HCT116 (cell line): Measurements from ENCODE around the gene MUC20. TPM values are rescaled to one million over a fixed set of nuclear protein-coding genes. Genes with fewer than 3 reads are reported as not detected.

Experiments
- ATAC-seq: fragments of 200-7000 bp; cut with Tn5 transposase; 2 replicates; pipeline ENCODE4 v1.9.1; 2020; ENCODE audit warnings: mild to moderate bottlenecking, moderate library complexity
- BruUV-seq: library from RNA; stranded (reverse); fragments of 400-500 nt; replicated peaks from 2 replicates; lab custom pipeline; 2021; lab: Mats Ljungman, UMichigan
- CTCF ChIA-PET: fragments of 300-600 bp; sonication (Branson Sonifier 250); formaldehyde crosslinking; loops from one replicate; lab custom pipeline; 2021; ENCODE audit warnings: antibody characterized with exemption; lab: Charles Lee
- POLR2A ChIA-PET: fragments of 300-600, 350-600 bp; sonication (Branson Sonifier 250); formaldehyde crosslinking; loops from one replicate; lab custom pipeline; 2021; ENCODE audit warnings: antibody characterized with exemption; lab: Charles Lee
- RAD21 ChIA-PET, 2 experiments: fragments of 300-600 bp; sonication (Branson Sonifier 250); formaldehyde crosslinking; loops; one replicate each; lab custom pipeline; 2023; ENCODE audit warnings: low total read pairs in 2 of 2; ENCODE audit not compliant: uncharacterized antibody in 2 of 2, unreplicated experiment in 2 of 2, low non-redundant PET in 1 of 2; lab: Charles Lee
- DNase-seq: peaks from one replicate; pipeline ENCODE4 v3.0.0-alpha.2; 2010; ENCODE audit warnings: low read depth, low spot score
- H2AFZ ChIP-seq: fragments of 200-600 bp; shearing (Covaris generic), sonication (generic); 2 replicates; pipeline ENCODE4 v1.6.1; 2017; ENCODE audit warnings: low read depth, mixed run types, mixed read lengths, antibody characterized with exemption, low read length; ENCODE audit not compliant: poor library complexity, severe bottlenecking
- H3K27ac ChIP-seq: 2 replicates; pipeline ENCODE4 v1.5.1; 2012; ENCODE audit warnings: low read depth, low read length
- H3K27me3 ChIP-seq: fragments of 200-600 bp; sonication (generic); 2 replicates; pipeline ENCODE4 v1.6.1; 2016; ENCODE audit warnings: mixed run types, low read length, mixed read lengths; ENCODE audit not compliant: insufficient read depth
- H3K36me3 ChIP-seq, 2 experiments: fragments of 200-500 bp in 1 of 2; fragments of 200-600 bp in 1 of 2; sonication (Bioruptor generic) in 1 of 2; sonication (generic) in 1 of 2; 2 replicates each; pipeline versions ENCODE4 v1.5.1 to v1.6.1; 2014 to 2016; ENCODE audit warnings: low read length in 2 of 2, inconsistent platforms in 1 of 2, mixed read lengths in 1 of 2, mixed run types in 1 of 2; ENCODE audit not compliant: insufficient read depth in 2 of 2, control insufficient read depth in 1 of 2
- H3K4me1 ChIP-seq, 2 experiments: fragments of 200-600 bp in 1 of 2; sonication (generic) in 1 of 2; 2 replicates each; pipeline versions ENCODE4 v1.5.1 to v1.6.1; 2012 to 2017; ENCODE audit warnings: low read length in 2 of 2, inconsistent platforms in 1 of 2, mild to moderate bottlenecking in 1 of 2, mixed read lengths in 1 of 2, mixed run types in 1 of 2, moderate library complexity in 1 of 2; ENCODE audit not compliant: insufficient read depth in 2 of 2, control insufficient read depth in 1 of 2
- H3K4me2 ChIP-seq: fragments of 200-600 bp; sonication (generic); 2 replicates; pipeline ENCODE4 v1.6.1; 2017; ENCODE audit warnings: mixed run types, low read length, mixed read lengths
- H3K4me3 ChIP-seq, 2 experiments: fragments of 200-600 bp in 1 of 2; sonication (generic) in 1 of 2; replicated peaks in 1 of 2; 2 replicates each; pipeline ENCODE4 v1.5.1; 2011 to 2016; ENCODE audit warnings: low read length in 2 of 2, control low read depth in 1 of 2, low read depth in 1 of 2, mild to moderate bottlenecking in 1 of 2, mixed read lengths in 1 of 2, mixed run types in 1 of 2
- H3K79me2 ChIP-seq: fragments of 200-600 bp; sonication (generic); 2 replicates; pipeline ENCODE4 v1.6.1; 2017; ENCODE audit warnings: mild to moderate bottlenecking, mixed run types, low read length, moderate library complexity, mixed read lengths; ENCODE audit not compliant: insufficient read depth
- H3K9ac ChIP-seq: fragments of 200-600 bp; sonication (generic); 2 replicates; pipeline ENCODE4 v1.6.1; 2016; ENCODE audit warnings: low read length, mixed read lengths
- H3K9me2 ChIP-seq: fragments of 200-600 bp; sonication (generic), shearing (Covaris generic); 2 replicates; pipeline ENCODE4 v1.6.1; 2017; ENCODE audit warnings: mixed run types, mild to moderate bottlenecking, moderate library complexity; ENCODE audit not compliant: insufficient read depth
- H3K9me3 ChIP-seq, 2 experiments: fragments of 200-500 bp in 1 of 2; fragments of 200-600 bp in 1 of 2; sonication (Bioruptor generic) in 1 of 2; sonication (generic) in 1 of 2; 2 replicates each; pipeline ENCODE4 v1.6.1; 2014 to 2017; ENCODE audit warnings: low read length in 2 of 2, mixed read lengths in 2 of 2, inconsistent platforms in 1 of 2, low read depth in 1 of 2, mild to moderate bottlenecking in 1 of 2, mixed run types in 1 of 2, moderate library complexity in 1 of 2; ENCODE audit not compliant: control insufficient read depth in 1 of 2, insufficient read depth in 1 of 2
- H4K20me1 ChIP-seq: fragments of 200-600 bp; sonication (generic), shearing (Covaris generic); 2 replicates; pipeline ENCODE4 v1.6.1; 2017; ENCODE audit warnings: mixed run types, mild to moderate bottlenecking, moderate library complexity; ENCODE audit not compliant: insufficient read depth
- CBX3 ChIP-seq: IDR thresholded peaks from 2 replicates; pipeline ENCODE4 v1.6.1; 2012; ENCODE audit warnings: low read depth
- CEBPB ChIP-seq: IDR thresholded peaks from 2 replicates; pipeline ENCODE4 v1.6.1; 2012; ENCODE audit warnings: low read depth
- EGR1 ChIP-seq: IDR thresholded peaks from 2 replicates; pipeline ENCODE4 v1.6.1; 2012; ENCODE audit warnings: low read depth
- EZH2 ChIP-seq: fragments of 200-600 bp; sonication (generic); IDR thresholded peaks from 2 replicates; pipeline ENCODE4 v1.6.1; 2017; ENCODE audit warnings: antibody characterized with exemption, mixed run types
- EZH2phosphoT487 ChIP-seq: fragments of 200-600 bp; IDR thresholded peaks from 2 replicates; pipeline ENCODE4 v1.6.1; 2018; ENCODE audit warnings: antibody characterized with exemption, borderline replicate concordance
- FOSL1 ChIP-seq: IDR thresholded peaks from 2 replicates; pipeline ENCODE4 v1.6.1; 2012; ENCODE audit warnings: low read depth
- JUND ChIP-seq: IDR thresholded peaks from 2 replicates; pipeline ENCODE4 v1.6.1; 2012
- POLR2AphosphoS5 ChIP-seq: IDR thresholded peaks from 2 replicates; pipeline ENCODE4 v1.6.1; 2011; ENCODE audit warnings: mild to moderate bottlenecking, low read depth, low read length, moderate library complexity
- RAD21 ChIP-seq: IDR thresholded peaks from 2 replicates; pipeline ENCODE4 v1.6.1; 2012; ENCODE audit warnings: low read depth, mild to moderate bottlenecking
- SIN3A ChIP-seq: IDR thresholded peaks from 2 replicates; pipeline ENCODE4 v1.6.1; 2012; ENCODE audit warnings: low read depth
- SP1 ChIP-seq: IDR thresholded peaks from 2 replicates; pipeline ENCODE4 v1.6.1; 2012; ENCODE audit warnings: low read depth
- SRF ChIP-seq: IDR thresholded peaks from 2 replicates; pipeline ENCODE4 v1.6.1; 2012; ENCODE audit warnings: low read depth
- TCF7L2 ChIP-seq: IDR thresholded peaks from 2 replicates; pipeline ENCODE4 v1.7.0; 2011; ENCODE audit warnings: borderline replicate concordance, inconsistent platforms; ENCODE audit not compliant: insufficient read depth, insufficient read length; ENCODE audit errors: extremely low read depth
- YY1 ChIP-seq: IDR thresholded peaks from 2 replicates; pipeline ENCODE4 v1.6.1; 2011; ENCODE audit warnings: low read length, low read depth, moderate library complexity, mild to moderate bottlenecking; ENCODE audit not compliant: insufficient replicate concordance; ENCODE audit errors: extremely low read depth
- ZBTB33 ChIP-seq: IDR thresholded peaks from 2 replicates; pipeline ENCODE4 v1.6.1; 2011; ENCODE audit warnings: mild to moderate bottlenecking, low read length, moderate library complexity; ENCODE audit not compliant: insufficient replicate concordance; ENCODE audit errors: extremely low read depth
- ZFX ChIP-seq: fragments of 450-650 bp; IDR thresholded peaks from 2 replicates; pipeline ENCODE4 v1.6.1; 2017
- ZNF274 ChIP-seq: fragments of 200-500 bp; sonication (Bioruptor generic); IDR thresholded peaks from 2 replicates; pipeline ENCODE4 v1.6.1; 2014; ENCODE audit warnings: mild to moderate bottlenecking, low read depth, low read length, inconsistent platforms
- intact Hi-C: fragments of 100-400 bp; cut with micrococcal nuclease; formaldehyde crosslinking; loops from 2 replicates; pipeline ENCODE4 v1.10.0; 2022
- total RNA-seq: library from RNA; stranded (reverse); gene quantifications from one replicate; pipeline ENCODE4 v1.2.1, GENCODE V29; 2021; ENCODE audit not compliant: unreplicated experiment
- TF ChIP-seq, protein P1 (sequence below): IDR thresholded peaks from 2 replicates; pipeline ENCODE4 v1.6.1; 2012
- TF ChIP-seq, protein P2 (sequence below): IDR thresholded peaks from 2 replicates; pipeline ENCODE4 v1.6.1; 2012; ENCODE audit warnings: low read depth
- TF ChIP-seq, protein P3 (sequence below): IDR thresholded peaks from 2 replicates; pipeline ENCODE4 v1.6.1; 2012

Gene MUC20
- total RNA-seq, 1 experiment from 2014 or later, result 2.4 TPM

DNA sequence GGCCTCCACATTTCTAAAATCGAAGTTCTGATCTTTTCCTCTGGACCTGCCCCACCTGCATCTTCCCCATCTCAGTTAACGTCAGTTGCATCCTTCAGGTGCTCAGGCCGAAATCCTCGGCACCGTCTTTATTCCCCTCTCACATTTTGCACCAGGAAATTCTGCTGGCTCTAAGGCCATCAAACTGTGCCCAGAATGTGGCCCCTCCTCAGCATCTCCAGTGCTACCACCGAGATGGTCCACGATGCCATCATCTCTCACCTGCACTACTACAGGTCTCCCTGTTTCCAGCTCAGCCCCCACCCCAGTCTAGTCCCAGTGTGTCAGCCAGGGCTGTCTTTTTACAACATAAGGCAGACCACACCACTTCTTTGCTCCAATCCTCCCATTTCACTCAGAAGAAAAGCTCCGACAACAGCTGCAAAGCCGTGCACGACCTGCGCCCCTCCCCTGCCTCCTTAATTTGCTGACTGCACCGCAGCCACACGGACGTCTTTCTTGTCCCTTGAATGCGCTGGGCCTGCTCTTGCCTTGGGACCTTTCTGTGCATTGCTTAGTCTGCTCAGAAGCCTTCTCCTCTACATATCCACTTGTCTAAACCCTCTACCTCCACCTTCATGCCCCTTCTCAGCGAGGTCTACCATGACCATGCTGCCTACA lies 14.4 kb downstream of the MUC20 start:
- Histone ChIP-seq H3K27me3 (no peaks in the 10 kb centered on the region), H3K4me2 (no peak overlapping the region), H4K20me1 (no peaks in the 10 kb centered on the region), H3K9me3 (no peaks in the 10 kb centered on the region), H2AFZ (no peak overlapping the region), H3K27ac (no peak overlapping the region), H3K9me2 (no peaks in the 10 kb centered on the region), H3K4me3 (no peak overlapping the region), H3K4me1 (peaks cover 0 to 4% of the 10 kb centered on the region in 2 experiments; a peak in 1 of 4 replicates), H3K9ac (no peak overlapping the region), H3K79me2 (no peaks in the 10 kb centered on the region), H3K36me3 (no peaks in the 10 kb centered on the region)
- DNase-seq (no peak), ATAC-seq (no peak)
- RAD21 ChIA-PET, result no interaction called here
- POLR2A ChIA-PET, result interaction anchor here (0.6 kb wide), 1 partner anchor 17 kb away, joined by 3 read pairs; no protein-coding TSS in a partner anchor
- intact Hi-C loops, result no loop called here
- TF ChIP-seq, protein P1, sequence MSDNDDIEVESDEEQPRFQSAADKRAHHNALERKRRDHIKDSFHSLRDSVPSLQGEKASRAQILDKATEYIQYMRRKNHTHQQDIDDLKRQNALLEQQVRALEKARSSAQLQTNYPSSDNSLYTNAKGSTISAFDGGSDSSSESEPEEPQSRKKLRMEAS, result no peak
- TF ChIP-seq SRF, result no peak
- no peak for TF ChIP-seq EZH2phosphoT487
- TF ChIP-seq JUND, result no peak
- TF ChIP-seq ZFX, result no peak
- no peak for TF ChIP-seq EZH2
- TF ChIP-seq CEBPB, result no peak
- no peak for TF ChIP-seq ZNF274
- TF ChIP-seq, protein P2, sequence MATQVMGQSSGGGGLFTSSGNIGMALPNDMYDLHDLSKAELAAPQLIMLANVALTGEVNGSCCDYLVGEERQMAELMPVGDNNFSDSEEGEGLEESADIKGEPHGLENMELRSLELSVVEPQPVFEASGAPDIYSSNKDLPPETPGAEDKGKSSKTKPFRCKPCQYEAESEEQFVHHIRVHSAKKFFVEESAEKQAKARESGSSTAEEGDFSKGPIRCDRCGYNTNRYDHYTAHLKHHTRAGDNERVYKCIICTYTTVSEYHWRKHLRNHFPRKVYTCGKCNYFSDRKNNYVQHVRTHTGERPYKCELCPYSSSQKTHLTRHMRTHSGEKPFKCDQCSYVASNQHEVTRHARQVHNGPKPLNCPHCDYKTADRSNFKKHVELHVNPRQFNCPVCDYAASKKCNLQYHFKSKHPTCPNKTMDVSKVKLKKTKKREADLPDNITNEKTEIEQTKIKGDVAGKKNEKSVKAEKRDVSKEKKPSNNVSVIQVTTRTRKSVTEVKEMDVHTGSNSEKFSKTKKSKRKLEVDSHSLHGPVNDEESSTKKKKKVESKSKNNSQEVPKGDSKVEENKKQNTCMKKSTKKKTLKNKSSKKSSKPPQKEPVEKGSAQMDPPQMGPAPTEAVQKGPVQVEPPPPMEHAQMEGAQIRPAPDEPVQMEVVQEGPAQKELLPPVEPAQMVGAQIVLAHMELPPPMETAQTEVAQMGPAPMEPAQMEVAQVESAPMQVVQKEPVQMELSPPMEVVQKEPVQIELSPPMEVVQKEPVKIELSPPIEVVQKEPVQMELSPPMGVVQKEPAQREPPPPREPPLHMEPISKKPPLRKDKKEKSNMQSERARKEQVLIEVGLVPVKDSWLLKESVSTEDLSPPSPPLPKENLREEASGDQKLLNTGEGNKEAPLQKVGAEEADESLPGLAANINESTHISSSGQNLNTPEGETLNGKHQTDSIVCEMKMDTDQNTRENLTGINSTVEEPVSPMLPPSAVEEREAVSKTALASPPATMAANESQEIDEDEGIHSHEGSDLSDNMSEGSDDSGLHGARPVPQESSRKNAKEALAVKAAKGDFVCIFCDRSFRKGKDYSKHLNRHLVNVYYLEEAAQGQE, result no peak
- no peak for TF ChIP-seq CBX3
- TF ChIP-seq FOSL1, result no peak
- TF ChIP-seq RAD21, result no peak
- TF ChIP-seq, protein P3, sequence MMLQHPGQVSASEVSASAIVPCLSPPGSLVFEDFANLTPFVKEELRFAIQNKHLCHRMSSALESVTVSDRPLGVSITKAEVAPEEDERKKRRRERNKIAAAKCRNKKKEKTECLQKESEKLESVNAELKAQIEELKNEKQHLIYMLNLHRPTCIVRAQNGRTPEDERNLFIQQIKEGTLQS, result no peak
- TF ChIP-seq POLR2AphosphoS5, result no peak
- TF ChIP-seq EGR1, result no peak
- TF ChIP-seq YY1, result no peak
- TF ChIP-seq SP1, result no peak
- no peak for TF ChIP-seq SIN3A
- TF ChIP-seq TCF7L2, result no peak
- no peak for TF ChIP-seq ZBTB33
- BruUV-seq, result no TSS peak
- CTCF ChIA-PET, result no interaction called here
